Ishikawa (cell line): Measurements from ENCODE around the gene SERPINA6.

Source experiments
- CREB1 ChIP-seq: IDR thresholded peaks from 2 replicates; pipeline ENCODE4 v1.6.1; 2012; ENCODE audit warnings: low read depth
- EGR1 ChIP-seq: IDR thresholded peaks from 2 replicates; pipeline ENCODE4 v1.6.1; 2012
- EP300 ChIP-seq: IDR thresholded peaks from 2 replicates; pipeline ENCODE4 v1.6.1; 2012; ENCODE audit warnings: borderline replicate concordance
- FOXM1 ChIP-seq: IDR thresholded peaks from 2 replicates; pipeline ENCODE4 v1.6.1; 2012; ENCODE audit warnings: low read depth, borderline replicate concordance
- NFIC ChIP-seq: IDR thresholded peaks from 2 replicates; pipeline ENCODE4 v1.6.1; 2012
- RAD21 ChIP-seq: IDR thresholded peaks from 2 replicates; pipeline ENCODE4 v1.6.1; 2012; ENCODE audit warnings: low read depth
- TAF1 ChIP-seq: IDR thresholded peaks from 2 replicates; pipeline ENCODE4 v1.6.1; 2012; ENCODE audit warnings: low read depth, mild to moderate bottlenecking
- TCF12 ChIP-seq: IDR thresholded peaks from 2 replicates; pipeline ENCODE4 v1.6.1; 2012; ENCODE audit warnings: low read depth
- YY1 ChIP-seq: IDR thresholded peaks from 2 replicates; pipeline ENCODE4 v1.6.1; 2012; ENCODE audit warnings: low read depth
- ZBTB7A ChIP-seq: IDR thresholded peaks from 2 replicates; pipeline ENCODE4 v1.6.1; 2012; ENCODE audit warnings: low read depth
- TF ChIP-seq, protein P1 (sequence below): IDR thresholded peaks from 2 replicates; pipeline ENCODE4 v1.6.1; 2012; ENCODE audit warnings: low read depth, mild to moderate bottlenecking
- TF ChIP-seq, protein P2 (sequence below): IDR thresholded peaks from 2 replicates; pipeline ENCODE4 v1.6.1; 2012

DNA sequence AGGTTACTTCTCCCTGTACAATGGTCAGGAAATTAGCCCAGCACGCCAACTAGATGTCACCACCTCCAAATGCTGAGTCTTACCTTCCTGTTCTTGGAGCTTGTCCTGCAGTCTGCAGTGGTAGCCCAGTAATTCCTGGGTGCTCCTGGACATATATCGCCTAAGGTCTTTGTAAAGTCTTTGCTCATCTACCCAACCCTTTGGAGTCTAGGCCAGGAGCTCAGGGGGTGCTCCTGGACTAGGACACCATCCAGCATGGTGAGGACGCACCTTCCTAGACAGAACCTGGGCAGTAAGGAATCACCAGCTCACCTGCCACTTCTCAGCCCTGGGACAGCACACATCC lies 30.6 kb downstream of the SERPINA6 start:
- TF ChIP-seq FOXM1 (no peak), CREB1 (no peak), TAF1 (no peak), RAD21 (no peak), YY1 (no peak), EGR1 (no peak), EP300 (no peak), ZBTB7A (no peak), TCF12 (no peak), NFIC (no peak)
- TF ChIP-seq, protein P1, sequence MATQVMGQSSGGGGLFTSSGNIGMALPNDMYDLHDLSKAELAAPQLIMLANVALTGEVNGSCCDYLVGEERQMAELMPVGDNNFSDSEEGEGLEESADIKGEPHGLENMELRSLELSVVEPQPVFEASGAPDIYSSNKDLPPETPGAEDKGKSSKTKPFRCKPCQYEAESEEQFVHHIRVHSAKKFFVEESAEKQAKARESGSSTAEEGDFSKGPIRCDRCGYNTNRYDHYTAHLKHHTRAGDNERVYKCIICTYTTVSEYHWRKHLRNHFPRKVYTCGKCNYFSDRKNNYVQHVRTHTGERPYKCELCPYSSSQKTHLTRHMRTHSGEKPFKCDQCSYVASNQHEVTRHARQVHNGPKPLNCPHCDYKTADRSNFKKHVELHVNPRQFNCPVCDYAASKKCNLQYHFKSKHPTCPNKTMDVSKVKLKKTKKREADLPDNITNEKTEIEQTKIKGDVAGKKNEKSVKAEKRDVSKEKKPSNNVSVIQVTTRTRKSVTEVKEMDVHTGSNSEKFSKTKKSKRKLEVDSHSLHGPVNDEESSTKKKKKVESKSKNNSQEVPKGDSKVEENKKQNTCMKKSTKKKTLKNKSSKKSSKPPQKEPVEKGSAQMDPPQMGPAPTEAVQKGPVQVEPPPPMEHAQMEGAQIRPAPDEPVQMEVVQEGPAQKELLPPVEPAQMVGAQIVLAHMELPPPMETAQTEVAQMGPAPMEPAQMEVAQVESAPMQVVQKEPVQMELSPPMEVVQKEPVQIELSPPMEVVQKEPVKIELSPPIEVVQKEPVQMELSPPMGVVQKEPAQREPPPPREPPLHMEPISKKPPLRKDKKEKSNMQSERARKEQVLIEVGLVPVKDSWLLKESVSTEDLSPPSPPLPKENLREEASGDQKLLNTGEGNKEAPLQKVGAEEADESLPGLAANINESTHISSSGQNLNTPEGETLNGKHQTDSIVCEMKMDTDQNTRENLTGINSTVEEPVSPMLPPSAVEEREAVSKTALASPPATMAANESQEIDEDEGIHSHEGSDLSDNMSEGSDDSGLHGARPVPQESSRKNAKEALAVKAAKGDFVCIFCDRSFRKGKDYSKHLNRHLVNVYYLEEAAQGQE = no peak
- TF ChIP-seq, protein P2, sequence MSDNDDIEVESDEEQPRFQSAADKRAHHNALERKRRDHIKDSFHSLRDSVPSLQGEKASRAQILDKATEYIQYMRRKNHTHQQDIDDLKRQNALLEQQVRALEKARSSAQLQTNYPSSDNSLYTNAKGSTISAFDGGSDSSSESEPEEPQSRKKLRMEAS = no peak
